Left hindlimb (tissue), 1 donor: ENCODE measurements around the gene FBXL2.
"Not testable (repeated sequence)": the region's sequence is repeated elsewhere in the genome, so short reads cannot be mapped to it uniquely, and the experiment has no call there.

Experiments used
- DNase-seq: peaks from one replicate; pipeline ENCODE4 v3.0.0-alpha.2; 2018

The FBXL2 gene

GRCh38 chr3:33317963-33318709 is 40.9 kb downstream of the FBXL2 start:
- no peak for DNase-seq

- DNase-seq = no peak
Observed at GRCh38 chr3:33318710-33319380, 41.6 kb downstream of the FBXL2 start.

GRCh38 chr3:33322412-33322811 is 45.2 kb downstream of the FBXL2 start:
- DNase-seq = no peak

- DNase-seq = no peak
Observed at GRCh38 chr3:33331414-33331813, 54.2 kb downstream of the FBXL2 start.

- DNase-seq = no peak
Observed at GRCh38 chr3:33334364-33334763, 57.1 kb downstream of the FBXL2 start.

GRCh38 chr3:33338936-33339465 is 61.8 kb downstream of the FBXL2 start:
- DNase-seq = not testable (repeated sequence)

GRCh38 chr3:33339758-33340157 is 62.5 kb downstream of the FBXL2 start:
- DNase-seq = no peak

GRCh38 chr3:33355611-33356010 is 78.4 kb downstream of the FBXL2 start:
- no peak for DNase-seq

GRCh38 chr3:33358172-33358781 is 81.0 kb downstream of the FBXL2 start:
- no peak for DNase-seq

GRCh38 chr3:33360136-33360825 is 83.0 kb downstream of the FBXL2 start:
- DNase-seq = no peak

GRCh38 chr3:33363113-33363800 is 86.0 kb downstream of the FBXL2 start:
- DNase-seq = no peak

- DNase-seq = no peak
Observed at GRCh38 chr3:33364060-33364459, 86.8 kb downstream of the FBXL2 start.

- DNase-seq = no peak
Observed at GRCh38 chr3:33364531-33365128, 87.4 kb downstream of the FBXL2 start.

- no peak for DNase-seq
Observed at GRCh38 chr3:33372218-33373081, 95.2 kb downstream of the FBXL2 start.

GRCh38 chr3:33373082-33373437 is 95.8 kb downstream of the FBXL2 start:
- DNase-seq = no peak

- no peak for DNase-seq
Observed at GRCh38 chr3:33377489-33377888, 100.2 kb downstream of the FBXL2 start.

- no peak for DNase-seq
Observed at GRCh38 chr3:33377931-33378330, 100.7 kb downstream of the FBXL2 start.

- DNase-seq = no peak
Observed at GRCh38 chr3:33380653-33381052, 103.4 kb downstream of the FBXL2 start.

- no peak for DNase-seq
Observed at GRCh38 chr3:33383951-33384350, 106.7 kb downstream of the FBXL2 start.

- no peak for DNase-seq
Observed at GRCh38 chr3:33385423-33385822, 108.2 kb downstream of the FBXL2 start.

GRCh38 chr3:33386631-33387030 is 109.4 kb downstream of the FBXL2 start:
- no peak for DNase-seq
